ENCODE results near the gene KRTAP10-1.
"Not testable (repeated sequence)": the region's sequence is repeated elsewhere in the genome, so short reads cannot be mapped to it uniquely, and the experiment has no call there.

The KRTAP10-1 gene

GRCh38 chr21:44514746-44515358, 25.1 kb downstream of the KRTAP10-1 start:
- DNase-seq, result no peak

GRCh38 chr21:44514218-44514520, 25.8 kb downstream of the KRTAP10-1 start:
- DNase-seq, result no peak

- no peak for DNase-seq
Observed at GRCh38 chr21:44513389-44514217, 26.4 kb downstream of the KRTAP10-1 start.

- no peak for DNase-seq
Observed at GRCh38 chr21:44512496-44513388, 27.3 kb downstream of the KRTAP10-1 start.

- no peak for DNase-seq
Observed at GRCh38 chr21:44511938-44512275, 28.1 kb downstream of the KRTAP10-1 start.

GRCh38 chr21:44511219-44511937, 28.6 kb downstream of the KRTAP10-1 start:
- no peak for DNase-seq

- peak; percentile 51 for DNase-seq
Observed at GRCh38 chr21:44510508-44511218, 29.3 kb downstream of the KRTAP10-1 start.

GRCh38 chr21:44510109-44510507, 29.9 kb downstream of the KRTAP10-1 start:
- DNase-seq, result no peak

- DNase-seq, result no peak
Observed at GRCh38 chr21:44509539-44509938, 30.5 kb downstream of the KRTAP10-1 start.

- no peak for DNase-seq
Observed at GRCh38 chr21:44508711-44509445, 31.1 kb downstream of the KRTAP10-1 start.

GRCh38 chr21:44508426-44508710, 31.6 kb downstream of the KRTAP10-1 start:
- DNase-seq, result no peak

- no peak for DNase-seq
Observed at GRCh38 chr21:44507673-44508425, 32.1 kb downstream of the KRTAP10-1 start.

- DNase-seq, result no peak
Observed at GRCh38 chr21:44506279-44507255, 33.4 kb downstream of the KRTAP10-1 start.

GRCh38 chr21:44505673-44506278, 34.2 kb downstream of the KRTAP10-1 start:
- DNase-seq, result no peak

GRCh38 chr21:44503901-44504399, 36.0 kb downstream of the KRTAP10-1 start:
- no peak for DNase-seq

- DNase-seq, result not testable (repeated sequence)
Observed at GRCh38 chr21:44503006-44503889, 36.7 kb downstream of the KRTAP10-1 start.

GRCh38 chr21:44502171-44502958, 37.6 kb downstream of the KRTAP10-1 start:
- no peak for DNase-seq
